Omental fat pad (tissue), 4 donors: ENCODE results near the gene EDIL3. TPM values are rescaled to one million over a fixed set of nuclear protein-coding genes. Genes with fewer than 3 reads are reported as not detected.

Source experiments
- ATAC-seq: fragments of 150-250 bp; one replicate; pipeline ENCODE4 v1.9.1; 2016; ENCODE audit warnings: mild to moderate bottlenecking, moderate library complexity; ENCODE audit not compliant: low FRiP score
- DNase-seq: peaks from one replicate; pipeline ENCODE4 v3.0.0-alpha.2; 2019; ENCODE audit warnings: low spot score
- CTCF ChIP-seq, 3 donors: fragments of 450-650 bp; IDR thresholded peaks; one replicate each; pipeline ENCODE4 v1.5.1; 2016 to 2017; ENCODE audit warnings: antibody characterized with exemption in 3 of 3, mild to moderate bottlenecking in 3 of 3, moderate library complexity in 2 of 3
- total RNA-seq, 4 donors: library from RNA; depleted of rRNA; stranded (reverse); fragments of >200 nt; gene quantifications; one replicate each; pipeline ENCODE4 v1.1.0, GENCODE V29; 2016

The EDIL3 gene
- total RNA-seq, 4 donors from 2014 or later: 2.3 to 22.4 (median 4.2) TPM

- no peak for ATAC-seq
- DNase-seq: no peak
- TF ChIP-seq CTCF (IDR thresholded peaks at IDR 0.05): no peak
These were observed 321.6 kb downstream of the EDIL3 start for GRCh38 chr5:84063041-84063440.

DNA sequence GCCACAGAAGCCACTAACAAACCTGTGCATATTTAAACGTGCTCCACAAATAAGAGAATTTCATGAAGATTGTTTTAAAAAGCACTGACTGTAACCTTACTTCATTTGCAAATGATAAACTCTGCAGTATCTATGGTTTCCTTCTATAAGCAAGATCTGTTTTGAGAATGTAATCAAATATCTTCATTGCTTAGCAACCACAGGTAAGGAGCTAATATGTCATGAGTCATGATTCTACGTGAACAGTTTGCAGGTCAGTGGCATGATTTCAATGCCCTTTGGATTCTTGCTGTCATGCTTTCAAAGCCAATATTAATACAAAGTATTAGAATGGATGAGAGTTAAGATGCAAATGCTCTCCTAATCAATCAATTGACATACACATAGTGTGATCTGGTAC, 325.0 kb downstream of the EDIL3 start:
- ATAC-seq (no peak), DNase-seq (no peak)
- no peak for TF ChIP-seq CTCF (IDR thresholded peaks at IDR 0.05)

GRCh38 chr5:84058561-84058960, 326.1 kb downstream of the EDIL3 start:
- TF ChIP-seq CTCF (IDR thresholded peaks at IDR 0.05): no peak
- ATAC-seq (no peak), DNase-seq (no peak)

DNA sequence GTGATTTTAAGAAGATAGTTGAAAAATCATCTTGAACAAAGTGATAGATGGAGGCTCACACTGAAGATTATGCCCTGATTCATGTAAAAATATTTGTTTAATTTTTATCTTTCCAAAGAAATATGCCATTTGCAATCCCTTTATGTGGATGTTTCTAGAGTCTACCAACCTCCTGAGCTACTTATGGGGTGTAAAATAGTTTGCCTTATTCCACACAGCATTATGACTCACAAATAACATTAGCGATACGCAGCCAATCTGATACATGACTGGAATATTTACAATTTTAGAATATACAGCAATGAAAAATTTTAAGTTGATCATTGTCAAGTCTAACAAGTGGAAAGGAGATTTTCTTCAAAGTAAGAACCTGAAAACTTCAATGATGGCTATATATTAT, 327.5 kb downstream of the EDIL3 start:
- no peak for TF ChIP-seq CTCF (IDR thresholded peaks at IDR 0.05)
- no peak for ATAC-seq

GRCh38 chr5:84045964-84046363, 338.7 kb downstream of the EDIL3 start:
- DNase-seq (no peak), ATAC-seq (no peak)
- no peak for TF ChIP-seq CTCF (IDR thresholded peaks at IDR 0.05)

More for the DNA sequence above, 327.5 kb downstream of the EDIL3 start:
- no peak for DNase-seq

DNA sequence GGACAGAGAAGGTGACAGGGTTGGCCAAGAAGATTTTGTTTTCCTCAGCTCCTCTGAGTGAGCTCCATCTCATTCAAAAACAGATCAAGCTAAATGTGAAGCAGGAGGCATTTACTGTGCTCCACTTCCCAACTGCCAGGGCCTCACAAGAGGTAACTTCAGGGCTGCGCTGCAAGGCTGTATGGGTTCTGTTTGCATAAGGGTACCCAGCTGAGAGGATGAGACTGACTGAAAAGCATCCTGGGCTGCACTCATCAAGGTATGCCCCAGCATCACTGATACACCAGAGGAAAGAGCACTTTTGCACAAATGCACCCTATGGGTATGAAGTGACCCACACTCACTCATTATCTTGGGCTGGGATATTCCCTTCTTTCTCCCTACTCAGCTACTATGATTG, 347.8 kb downstream of the EDIL3 start:
- ATAC-seq: no peak
- TF ChIP-seq CTCF (IDR thresholded peaks at IDR 0.05): no peak

DNA sequence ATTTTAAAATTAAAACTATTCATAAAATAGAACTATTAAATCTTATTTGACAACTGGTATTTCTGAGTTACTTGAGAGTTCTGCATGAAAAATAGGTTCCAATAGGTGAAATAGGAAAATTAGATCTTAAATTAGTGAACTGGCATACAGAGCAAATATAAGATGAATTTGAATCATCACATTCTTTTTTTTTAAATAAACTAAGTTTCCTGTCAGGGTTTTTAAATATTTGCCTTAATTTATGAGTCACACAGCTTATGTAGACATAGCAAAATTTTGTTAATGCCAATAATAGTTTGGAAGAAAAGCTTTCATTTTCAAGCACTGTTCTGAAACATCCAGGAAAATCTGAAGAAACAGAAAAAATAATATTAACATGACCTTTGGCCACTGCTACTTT, 352.4 kb downstream of the EDIL3 start:
- DNase-seq (no peak), ATAC-seq (no peak)
- TF ChIP-seq CTCF (IDR thresholded peaks at IDR 0.05): no peak

More for the DNA sequence above, 347.8 kb downstream of the EDIL3 start:
- no peak for DNase-seq
